ENCODE measurements around the gene EFHB.

- TF ChIP-seq CTCF (IDR thresholded peaks at IDR 0.05; ENCODE audit: low read depth, low read length) (no peak), MYC (IDR thresholded peaks at IDR 0.05; ENCODE audit: low read depth, low read length) (no peak), POLR2A (IDR thresholded peaks at IDR 0.05; ENCODE audit: extremely low read depth, insufficient read length) (no peak), MAX (IDR thresholded peaks at IDR 0.05; ENCODE audit: low read depth, low read length) (no peak)
Observed at GRCh38 chr3:19899264-19899663, 34.8 kb downstream of the EFHB start.

Data from NB4 (cell line).